HG02970 (cell line): ENCODE results near the gene SLC9C1.

Experiments used
- ATAC-seq: cut with Tn5 transposase; IDR thresholded peaks from one replicate; pipeline ENCODE4 v1.9.1; 2021; ENCODE audit warnings: mild to moderate bottlenecking, moderate library complexity, moderate number of reproducible peaks; ENCODE audit not compliant: unreplicated experiment, low FRiP score

SLC9C1 gene

GRCh38 chr3:112308151-112308911 is 14.3 kb upstream of the SLC9C1 start:
- no peak for ATAC-seq

DNA sequence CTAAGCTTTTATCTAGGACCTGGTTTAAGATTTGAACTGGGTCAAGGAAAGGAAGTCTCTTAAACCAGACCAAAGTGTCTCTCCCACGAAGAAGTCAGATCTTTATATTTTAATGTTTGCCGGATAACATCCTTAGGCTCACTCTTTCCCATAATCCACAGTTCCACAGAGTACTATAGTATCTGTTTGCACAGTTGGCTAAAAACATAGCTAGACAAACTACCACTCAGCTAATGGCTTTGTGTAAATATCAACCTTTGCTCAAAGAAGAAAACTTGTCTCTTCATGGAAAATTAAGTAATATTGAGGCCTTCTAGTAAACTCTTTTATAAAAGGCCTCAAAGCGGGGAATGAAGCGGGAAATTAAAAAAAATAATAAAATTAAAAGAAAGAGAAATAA is 13.5 kb upstream of the SLC9C1 start:
- no peak for ATAC-seq

GRCh38 chr3:112306825-112307224 is 12.8 kb upstream of the SLC9C1 start:
- ATAC-seq = no peak

GRCh38 chr3:112304611-112305010 is 10.6 kb upstream of the SLC9C1 start:
- no peak for ATAC-seq

- no peak for ATAC-seq
Observed at GRCh38 chr3:112303764-112304325, 9.8 kb upstream of the SLC9C1 start.

GRCh38 chr3:112302881-112303763 is 9.1 kb upstream of the SLC9C1 start:
- no peak for ATAC-seq

GRCh38 chr3:112302150-112302830 is 8.3 kb upstream of the SLC9C1 start:
- ATAC-seq = no peak

GRCh38 chr3:112298781-112299180 is 4.8 kb upstream of the SLC9C1 start:
- ATAC-seq = no peak

- ATAC-seq = no peak
Observed at GRCh38 chr3:112297714-112298113, 3.7 kb upstream of the SLC9C1 start.

GRCh38 chr3:112289011-112289410 is 5.0 kb downstream of the SLC9C1 start:
- ATAC-seq = no peak

- ATAC-seq = no peak
Observed at GRCh38 chr3:112280266-112280665, 13.8 kb downstream of the SLC9C1 start.

GRCh38 chr3:112273536-112273935 is 20.5 kb downstream of the SLC9C1 start:
- ATAC-seq = no peak

DNA sequence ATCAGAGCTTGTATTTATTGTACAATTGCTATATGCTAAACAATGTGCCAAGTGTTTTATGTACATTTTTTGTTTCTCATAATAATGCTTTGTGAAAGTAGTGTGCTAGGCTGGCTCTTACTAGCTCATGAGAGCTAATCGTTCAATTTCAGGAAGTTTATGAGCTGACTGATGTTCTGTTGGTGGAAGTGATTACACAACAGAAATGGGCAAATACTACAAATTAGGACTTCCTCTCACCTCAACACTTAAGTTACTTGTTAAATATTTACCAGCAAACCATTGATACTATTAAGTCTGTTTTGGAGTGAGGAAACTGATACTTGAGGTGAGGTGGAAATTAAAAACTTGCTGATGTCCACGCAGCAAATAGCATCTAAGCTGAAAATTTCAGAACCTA is 32.3 kb downstream of the SLC9C1 start:
- ATAC-seq = no peak

- ATAC-seq = no peak
Observed at GRCh38 chr3:112260563-112260962, 33.5 kb downstream of the SLC9C1 start.

GRCh38 chr3:112253301-112253971 is 40.6 kb downstream of the SLC9C1 start:
- ATAC-seq = no peak

DNA sequence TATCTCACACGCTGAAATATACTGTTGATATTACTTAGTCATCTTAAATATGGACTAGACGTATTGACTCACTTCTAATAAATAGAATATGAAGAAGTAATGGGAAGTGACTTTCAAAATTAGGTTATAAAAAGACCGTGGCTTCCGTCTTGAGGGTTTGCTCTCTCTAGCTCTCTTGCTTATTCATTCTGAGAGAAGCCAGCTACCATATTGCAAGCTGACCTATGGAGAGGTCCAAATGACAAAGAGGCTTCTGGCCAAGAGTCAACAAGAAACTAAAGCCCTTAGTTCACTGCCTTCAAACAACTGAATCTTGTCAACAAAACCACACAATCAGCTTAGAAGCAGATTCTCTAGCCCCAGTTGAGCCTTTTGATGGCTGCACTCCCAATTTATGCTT is 46.1 kb downstream of the SLC9C1 start:
- no peak for ATAC-seq

- ATAC-seq = no peak
Observed at GRCh38 chr3:112247350-112247749, 46.7 kb downstream of the SLC9C1 start.

- ATAC-seq = no peak
Observed at GRCh38 chr3:112233083-112233482, 60.9 kb downstream of the SLC9C1 start.

DNA sequence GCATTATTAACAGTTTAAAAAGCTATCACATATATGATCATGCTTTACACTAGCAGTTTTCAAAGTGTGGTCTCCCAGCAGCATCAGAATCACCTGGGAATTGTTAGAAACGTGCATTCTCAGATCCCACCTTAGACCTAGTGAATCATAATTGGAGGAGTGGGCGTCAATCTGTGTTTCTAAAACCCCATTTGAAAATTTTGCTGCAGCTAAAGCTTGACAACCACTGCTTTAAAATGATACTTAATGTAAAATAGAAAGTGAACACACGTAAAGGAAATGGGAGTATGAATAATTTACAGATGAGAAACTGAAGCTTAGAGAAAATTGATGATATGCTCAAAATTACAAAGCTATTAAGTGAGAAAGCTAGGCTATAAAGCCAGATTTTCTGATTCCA is 62.3 kb downstream of the SLC9C1 start:
- ATAC-seq = no peak

DNA sequence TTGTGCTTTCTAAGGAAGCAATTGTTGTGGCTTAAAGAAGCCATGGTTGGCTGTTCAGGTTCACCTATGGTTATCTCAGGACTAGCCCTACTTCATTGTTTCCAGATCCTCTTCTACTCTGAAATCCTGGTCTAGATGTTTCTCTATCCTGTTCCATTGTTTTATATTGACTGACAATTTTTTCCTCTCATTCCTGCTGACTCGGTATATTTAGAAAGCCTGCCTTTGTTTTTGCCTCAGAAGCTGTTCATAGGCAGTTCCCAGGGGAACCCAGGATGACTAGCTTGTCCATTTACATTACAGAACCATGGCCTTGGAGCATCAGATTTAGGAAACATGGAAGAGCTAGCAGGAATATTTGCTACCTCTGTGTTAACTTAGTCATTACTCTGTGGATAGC is 64.0 kb downstream of the SLC9C1 start:
- ATAC-seq = no peak
